ENCODE results near the gene HNRNPUL1. TPM values are rescaled to one million over a fixed set of nuclear protein-coding genes. Genes with fewer than 3 reads are reported as not detected.

Gene HNRNPUL1
- total and polyA plus RNA-seq, 2 donors (not counting 3 experiments of a cell fraction or from before 2014, with no cell fraction given): 83.2 to 261 TPM

- H4K20me1 ChIP-seq (replicated peaks; ENCODE audit: control insufficient read depth, extremely low read depth, insufficient read depth, low read length): no peaks in the 10 kb centered on the region
- peaks cover 0 to 25% of the 10 kb centered on the region in 2 experiments for H3K36me3 ChIP-seq (ENCODE audit: control insufficient read depth in 2 of 2, extremely low read depth in 1 of 2, insufficient read depth in 2 of 2, low read length in 2 of 2)
- H3K27me3 ChIP-seq (ENCODE audit: control insufficient read depth in 2 of 2, insufficient read depth in 2 of 2, low read length in 2 of 2): no peaks in the 10 kb centered on the region
- DNase-seq (ENCODE audit: low read depth, low spot score): no peak
- ChIA-PET POLR2A (interaction anchor here (0.5 kb wide), 1 partner anchor 134 kb away, joined by 3 read pairs; no protein-coding TSS in a partner anchor), CTCF (interaction anchor here (0.7 to 3.9 kb wide), 5 partner anchors 28 to 239 kb away, joined by 3 to 40 read pairs (median 4); partner anchors contain the start of genes B9D2 and TGFB1)
- peak overlapping the region; percentile 1 for H3K4me2 ChIP-seq (ENCODE audit: insufficient read depth, low read length)
- intact Hi-C loops (cut with micrococcal nuclease): loop anchor here (5.0 kb wide), 2 partner anchors 102 to 248 kb away; no protein-coding TSS in a partner anchor
- dilution Hi-C loops (cut with MboI; ENCODE audit: extremely low pct_ligation_motif_present, low sequenced_read_pairs): no loop called here
- FAIRE-seq: peak; percentile 54
- H3K27ac ChIP-seq (ENCODE audit: insufficient read depth, low read depth, low read length): peak overlapping the region; percentile 100
- peaks cover 71% of the 10 kb centered on the region for H3K4me1 ChIP-seq (ENCODE audit: control insufficient read depth, extremely low read depth, insufficient read depth, low read length)
- BruUV-seq (replicated peaks): TSS peak; percentile 61
- H3K9ac ChIP-seq (replicated peaks; ENCODE audit: extremely low read depth, insufficient read depth, low read length): peak overlapping the region; percentile 93
- H3K9me1 ChIP-seq (replicated peaks; ENCODE audit: control insufficient read depth, extremely low read depth, insufficient read depth, low read length): no peaks in the 10 kb centered on the region
- H3K79me2 ChIP-seq (ENCODE audit: control insufficient read depth, insufficient read depth, low read length): peaks cover 9% of the 10 kb centered on the region
- H3K4me3 ChIP-seq (replicated peaks in 1 of 3; ENCODE audit: insufficient read depth in 1 of 3, low read depth in 1 of 3, low read length in 3 of 3): no peak overlapping the region
- H3K9me3 ChIP-seq (replicated peaks; ENCODE audit: control insufficient read depth, insufficient read depth, low read length): no peaks in the 10 kb centered on the region
- H2AFZ ChIP-seq (ENCODE audit: low read depth, low read length): no peak overlapping the region
- TF ChIP-seq CTCF (IDR thresholded peaks at IDR 0.05; ENCODE audit: extremely low read depth in 1 of 2, insufficient read depth in 1 of 2, low read depth in 1 of 2, low read length in 2 of 2) (no peak), EZH2 (IDR thresholded peaks at IDR 0.05; ENCODE audit: borderline replicate concordance, low read depth, low read length, severe bottlenecking) (no peak), MYC (IDR thresholded peaks at IDR 0.05; ENCODE audit: low read depth, low read length) (no peak), POLR2AphosphoS5 (IDR thresholded peaks at IDR 0.05; ENCODE audit: insufficient read depth, low read depth, low read length) (no peak), POLR2A (IDR thresholded peaks at IDR 0.05; ENCODE audit: low read depth, low read length) (peak; percentile 33), FOS (IDR thresholded peaks at IDR 0.05; ENCODE audit: borderline replicate concordance, insufficient read depth, low read length) (no peak), GATA2 (IDR thresholded peaks at IDR 0.05; ENCODE audit: insufficient read depth, insufficient read length, low read depth, low read length) (peak; percentile 3), JUN (IDR thresholded peaks at IDR 0.05; ENCODE audit: borderline replicate concordance, insufficient read depth, insufficient read length, low read depth) (no peak), MAX (IDR thresholded peaks at IDR 0.05; ENCODE audit: insufficient read depth, insufficient read length) (no peak)
Measured at GRCh38 chr19:41324231-41324702, 60.1 kb downstream of the HNRNPUL1 start.

Data from endothelial cell of umbilical vein (primary cell).